Heart left ventricle (tissue), 13 donors: Measurements from ENCODE around the gene LRRC43.

Experiments
- CTCF ChIP-seq, 12 donors: fragments of 200-600 bp; sonication (generic) in 4 of 12; IDR thresholded peaks; one replicate each; pipeline versions ENCODE4 v1.5.0 to v1.8.0; 2018 to 2022; ENCODE audit warnings: antibody characterized with exemption in 12 of 12, mild to moderate bottlenecking in 5 of 12
- POLR2A ChIP-seq, 2 donors: fragments of 450-650 bp; IDR thresholded peaks; one replicate each; pipeline ENCODE4 v1.6.1; 2017; ENCODE audit warnings: antibody characterized with exemption in 2 of 2, mild to moderate bottlenecking in 2 of 2, moderate library complexity in 2 of 2
- donor health status: ischemic (EF 13 %, LVEDD 7.1; RV severe dilation, severe dysfunction).
- donor health status: DM: no; HTN: yes; CAD: no.
- donor health status: DM: no; HTN: no; CAD: no.
- donor health status: ischemic (EF 25% LVEDD 6.9; RV normal size, moderate dysfunction).
- donor health status: ischemic (EF 25% LVEDD 5.7; RV mildly dilated, moderate dysfunction).
- donor health status: ischemic (EF 35%, LVEDD 5.7; RV mildly dilated, moderate dysfunction).
- donor health status: nonischemic (EF 11% LVEDD 7.7; RV severe dilation, severe dysfunction).
- donor health status: DM: yes; HTN: yes; CAD: no.
- donor health status: PGD.
- donor health status: ischemic (EF 29% LVEDD 5.4; RV normal size, mild dysfunction).
- donor health status: nonischemic (EF 23%, LVEDD 6.1; RV moderate dilation, normal function).

- no peak for TF ChIP-seq CTCF (IDR thresholded peaks at IDR 0.05)
- TF ChIP-seq POLR2A (IDR thresholded peaks at IDR 0.05) = no peak
These were observed 45.2 kb upstream of the LRRC43 start for GRCh38 chr12:122137681-122138080.
